IPS-15b (cell line): ENCODE results near the gene GRIK4.
A peak's percentile ranks its signal among the peaks of the same experiment; 100 is the strongest.

ENCODE experiments used
- H3K27me3 ChIP-seq: one replicate; pipeline ENCODE4 v1.6.1; 2013; ENCODE audit warnings: low read length; ENCODE audit not compliant: control insufficient read depth, insufficient read depth
- H3K36me3 ChIP-seq: one replicate; pipeline ENCODE4 v1.6.1; 2013; ENCODE audit warnings: low read length; ENCODE audit not compliant: control insufficient read depth, insufficient read depth
- H3K4me1 ChIP-seq: one replicate; pipeline ENCODE4 v1.6.1; 2013; ENCODE audit warnings: mild to moderate bottlenecking, low read length; ENCODE audit not compliant: control insufficient read depth, insufficient read depth
- H3K4me3 ChIP-seq: one replicate; pipeline ENCODE4 v1.5.1; 2013; ENCODE audit warnings: low read depth, low read length
- H3K9ac ChIP-seq: one replicate; pipeline ENCODE4 v1.6.1; 2013; ENCODE audit warnings: low read depth, mild to moderate bottlenecking, low read length
- H3K9me3 ChIP-seq: one replicate; pipeline ENCODE4 v1.6.1; 2013; ENCODE audit warnings: mild to moderate bottlenecking, low read length; ENCODE audit not compliant: control insufficient read depth, insufficient read depth

The GRIK4 gene

GRCh38 chr11:120713296-120713695, 201.7 kb downstream of the GRIK4 start:
- H3K36me3 ChIP-seq = no peaks in the 10 kb centered on the region
- peaks cover 7% of the 10 kb centered on the region for H3K27me3 ChIP-seq
- peaks cover 9% of the 10 kb centered on the region for H3K4me1 ChIP-seq
- H3K9ac ChIP-seq = no peak overlapping the region
- H3K4me3 ChIP-seq = no peak overlapping the region
- H3K9me3 ChIP-seq = no peaks in the 10 kb centered on the region

GRCh38 chr11:120714438-120714837, 202.9 kb downstream of the GRIK4 start:
- no peaks in the 10 kb centered on the region for H3K9me3 ChIP-seq
- no peak overlapping the region for H3K4me3 ChIP-seq
- peaks cover 7% of the 10 kb centered on the region for H3K27me3 ChIP-seq
- no peak overlapping the region for H3K9ac ChIP-seq
- peaks cover 9% of the 10 kb centered on the region for H3K4me1 ChIP-seq
- H3K36me3 ChIP-seq = no peaks in the 10 kb centered on the region

GRCh38 chr11:120715239-120715638, 203.7 kb downstream of the GRIK4 start:
- peaks cover 2% of the 10 kb centered on the region for H3K27me3 ChIP-seq
- H3K9me3 ChIP-seq = no peaks in the 10 kb centered on the region
- peak overlapping the region; percentile 18 for H3K9ac ChIP-seq
- peaks cover 8% of the 10 kb centered on the region for H3K4me1 ChIP-seq
- H3K4me3 ChIP-seq = no peak overlapping the region
- H3K36me3 ChIP-seq = no peaks in the 10 kb centered on the region

- no peaks in the 10 kb centered on the region for H3K36me3 ChIP-seq
- H3K27me3 ChIP-seq = peaks cover 2% of the 10 kb centered on the region
- H3K4me1 ChIP-seq = peaks cover 2% of the 10 kb centered on the region
- no peaks in the 10 kb centered on the region for H3K9me3 ChIP-seq
- H3K9ac ChIP-seq = no peak overlapping the region
- no peak overlapping the region for H3K4me3 ChIP-seq
Measured at GRCh38 chr11:120717042-120717441, 205.5 kb downstream of the GRIK4 start.

- Histone ChIP-seq H3K4me1 (peaks cover 3% of the 10 kb centered on the region), H3K9ac (no peak overlapping the region), H3K27me3 (peaks cover 2% of the 10 kb centered on the region), H3K4me3 (no peak overlapping the region), H3K36me3 (no peaks in the 10 kb centered on the region), H3K9me3 (no peaks in the 10 kb centered on the region)
Measured at GRCh38 chr11:120717623-120718022, 206.1 kb downstream of the GRIK4 start.

- H3K4me1 ChIP-seq = peaks cover 5% of the 10 kb centered on the region
Measured at GRCh38 chr11:120718171-120718570, 206.6 kb downstream of the GRIK4 start.

GRCh38 chr11:120719348-120719747, 207.8 kb downstream of the GRIK4 start:
- Histone ChIP-seq H3K4me3 (no peak overlapping the region), H3K9ac (no peak overlapping the region), H3K27me3 (no peaks in the 10 kb centered on the region), H3K4me1 (peaks cover 5% of the 10 kb centered on the region), H3K9me3 (no peaks in the 10 kb centered on the region), H3K36me3 (no peaks in the 10 kb centered on the region)

More at GRCh38 chr11:120718171-120718570, 206.6 kb downstream of the GRIK4 start:
- no peaks in the 10 kb centered on the region for H3K36me3 ChIP-seq
- peaks cover 2% of the 10 kb centered on the region for H3K27me3 ChIP-seq
- H3K4me3 ChIP-seq = no peak overlapping the region
- H3K9ac ChIP-seq = no peak overlapping the region
- no peaks in the 10 kb centered on the region for H3K9me3 ChIP-seq

- H3K9ac ChIP-seq = no peak overlapping the region
- H3K27me3 ChIP-seq = no peaks in the 10 kb centered on the region
- no peak overlapping the region for H3K4me3 ChIP-seq
- H3K36me3 ChIP-seq = no peaks in the 10 kb centered on the region
- H3K9me3 ChIP-seq = no peaks in the 10 kb centered on the region
- peaks cover 3% of the 10 kb centered on the region for H3K4me1 ChIP-seq
Measured at GRCh38 chr11:120720760-120721159, 209.2 kb downstream of the GRIK4 start.

GRCh38 chr11:120722524-120722923, 211.0 kb downstream of the GRIK4 start:
- no peaks in the 10 kb centered on the region for H3K36me3 ChIP-seq
- H3K9ac ChIP-seq = no peak overlapping the region
- no peak overlapping the region for H3K4me3 ChIP-seq
- H3K27me3 ChIP-seq = no peaks in the 10 kb centered on the region
- peaks cover 3% of the 10 kb centered on the region for H3K4me1 ChIP-seq
- H3K9me3 ChIP-seq = no peaks in the 10 kb centered on the region

- H3K27me3 ChIP-seq = no peaks in the 10 kb centered on the region
- H3K36me3 ChIP-seq = no peaks in the 10 kb centered on the region
- H3K9me3 ChIP-seq = no peaks in the 10 kb centered on the region
- H3K4me3 ChIP-seq = no peak overlapping the region
- no peak overlapping the region for H3K9ac ChIP-seq
- peaks cover 3% of the 10 kb centered on the region for H3K4me1 ChIP-seq
Measured at GRCh38 chr11:120723751-120724150, 212.2 kb downstream of the GRIK4 start.

GRCh38 chr11:120727752-120728151, 216.2 kb downstream of the GRIK4 start:
- H3K36me3 ChIP-seq = no peaks in the 10 kb centered on the region
- H3K9ac ChIP-seq = no peak overlapping the region
- no peaks in the 10 kb centered on the region for H3K9me3 ChIP-seq
- peaks cover under 1% of the 10 kb centered on the region for H3K4me1 ChIP-seq
- no peaks in the 10 kb centered on the region for H3K27me3 ChIP-seq
- H3K4me3 ChIP-seq = no peak overlapping the region

GRCh38 chr11:120735035-120735434, 223.5 kb downstream of the GRIK4 start:
- Histone ChIP-seq H3K27me3 (no peaks in the 10 kb centered on the region), H3K36me3 (no peaks in the 10 kb centered on the region), H3K9ac (no peak overlapping the region), H3K4me1 (no peaks in the 10 kb centered on the region), H3K9me3 (no peaks in the 10 kb centered on the region), H3K4me3 (no peak overlapping the region)
